ENCODE data around the gene TMEM63A. TPM values are rescaled to one million over a fixed set of nuclear protein-coding genes. Genes with fewer than 3 reads are reported as not detected.

The TMEM63A gene
- total RNA-seq, 4 donors from 2014 or later, result 6.3 to 19.5 (median 10.6) TPM

GRCh38 chr1:225845097-225845496, 37.1 kb downstream of the TMEM63A start:
- no peak for ATAC-seq
- TF ChIP-seq POLR2A (IDR thresholded peaks at IDR 0.05) (no peak), CTCF (IDR thresholded peaks at IDR 0.05 in 4 of 5, conservative IDR thresholded peaks at IDR 0.05 in 1 of 5) (no peak)
- peaks cover 3 to 5% of the 10 kb centered on the region in 2 donors for H3K4me1 ChIP-seq

GRCh38 chr1:225844236-225845061, 37.7 kb downstream of the TMEM63A start:
- H3K36me3 ChIP-seq, result peaks cover 0 to 75% of the 10 kb centered on the region in 2 donors
- ATAC-seq, result no peak

More at GRCh38 chr1:225845097-225845496, 37.1 kb downstream of the TMEM63A start:
- intact Hi-C loops (cut with DNase I; ENCODE audit: low total_unique reads), result loop anchor here (5.0 kb wide), 1 partner anchor 38 kb away; no protein-coding TSS in a partner anchor
- H3K36me3 ChIP-seq, result peaks cover 0 to 69% of the 10 kb centered on the region in 2 donors
- peak in 1 of 2 donors; percentile 5 for DNase-seq
- no peaks in the 10 kb centered on the region for H3K27me3 ChIP-seq
- in situ Hi-C loops (cut with MboI; ENCODE audit: low sequenced_read_pairs in 4 of 4), result loop anchor here in 2 of 4 donors (10.0 kb wide), 2 partner anchors 70 to 370 kb away; partner anchors contain the start of gene SRP9 (in 1 of the 2)
- H3K4me3 ChIP-seq, result no peak overlapping the region
- no peaks in the 10 kb centered on the region for H3K9me3 ChIP-seq
- H3K27ac ChIP-seq, result peak overlapping the region; percentile 15 to 61 (median 38)

GRCh38 chr1:225843426-225843795, 38.8 kb downstream of the TMEM63A start:
- no peak overlapping the region for H3K27ac ChIP-seq
- intact Hi-C loops (cut with DNase I; ENCODE audit: low total_unique reads) (loop anchor here (5.0 kb wide), 1 partner anchor 34 kb away; no protein-coding TSS in a partner anchor), in situ Hi-C loops (cut with MboI; ENCODE audit: low sequenced_read_pairs in 4 of 4) (loop anchor here in 2 of 4 donors (10.0 kb wide), 2 partner anchors 69 to 369 kb away; partner anchors contain the start of gene SRP9 (in 1 of the 2))
- no peaks in the 10 kb centered on the region for H3K27me3 ChIP-seq
- peak in 1 of 2 donors; percentile 4 for DNase-seq
- peaks cover 0 to 86% of the 10 kb centered on the region in 2 donors for H3K36me3 ChIP-seq
- no peaks in the 10 kb centered on the region for H3K9me3 ChIP-seq
- no peak overlapping the region for H3K4me3 ChIP-seq
- ATAC-seq, result no peak
- TF ChIP-seq CTCF (IDR thresholded peaks at IDR 0.05 in 4 of 5, conservative IDR thresholded peaks at IDR 0.05 in 1 of 5) (no peak), POLR2A (IDR thresholded peaks at IDR 0.05) (no peak)
- H3K4me1 ChIP-seq, result peaks cover 0 to 5% of the 10 kb centered on the region in 2 donors

More at GRCh38 chr1:225844236-225845061, 37.7 kb downstream of the TMEM63A start:
- H3K27ac ChIP-seq, result peak overlapping the region in 2 of 4 donors; percentile 45 to 61
- peak in 1 of 2 donors; percentile 12 for DNase-seq
- intact Hi-C loops (cut with DNase I; ENCODE audit: low total_unique reads), result loop anchor here (5.0 kb wide), 2 partner anchors 33 to 37 kb away; no protein-coding TSS in a partner anchor
- H3K27me3 ChIP-seq, result no peaks in the 10 kb centered on the region
- H3K4me1 ChIP-seq, result peaks cover 0 to 5% of the 10 kb centered on the region in 2 donors
- TF ChIP-seq CTCF (IDR thresholded peaks at IDR 0.05 in 4 of 5, conservative IDR thresholded peaks at IDR 0.05 in 1 of 5), result no peak
- TF ChIP-seq POLR2A (IDR thresholded peaks at IDR 0.05), result no peak
- in situ Hi-C loops (cut with MboI; ENCODE audit: low sequenced_read_pairs in 4 of 4), result loop anchor here in 2 of 4 donors (10.0 kb wide), 2 partner anchors 70 to 370 kb away; partner anchors contain the start of gene SRP9 (in 1 of the 2)
- no peaks in the 10 kb centered on the region for H3K9me3 ChIP-seq
- H3K4me3 ChIP-seq, result no peak overlapping the region

- no peak overlapping the region for H3K4me3 ChIP-seq
- DNase-seq (no peak), ATAC-seq (no peak)
- intact Hi-C loops (cut with DNase I; ENCODE audit: low total_unique reads), result loop anchor here (5.0 kb wide), 1 partner anchor 34 kb away; no protein-coding TSS in a partner anchor
- H3K27me3 ChIP-seq, result no peaks in the 10 kb centered on the region
- peaks cover 0 to 5% of the 10 kb centered on the region in 2 donors for H3K4me1 ChIP-seq
- H3K27ac ChIP-seq, result peak overlapping the region in 1 of 4 donors; percentile 29
- H3K9me3 ChIP-seq, result no peaks in the 10 kb centered on the region
- TF ChIP-seq POLR2A (IDR thresholded peaks at IDR 0.05) (no peak), CTCF (IDR thresholded peaks at IDR 0.05 in 4 of 5, conservative IDR thresholded peaks at IDR 0.05 in 1 of 5) (no peak)
- H3K36me3 ChIP-seq, result peaks cover 0 to 91% of the 10 kb centered on the region in 2 donors
- in situ Hi-C loops (cut with MboI; ENCODE audit: low sequenced_read_pairs in 4 of 4), result loop anchor here in 2 of 4 donors (10.0 kb wide), 2 partner anchors 68 to 368 kb away; partner anchors contain the start of gene SRP9 (in 1 of the 2)
These were observed 39.3 kb downstream of the TMEM63A start for GRCh38 chr1:225842788-225843425.
